K562 (cell line): ENCODE data around the gene OR2Y1. TPM values are rescaled to one million over a fixed set of nuclear protein-coding genes. Genes with fewer than 3 reads are reported as not detected.
A peak's percentile ranks its signal among the peaks of the same experiment; 100 is the strongest.
"Not testable (repeated sequence)": the region's sequence is repeated elsewhere in the genome, so short reads cannot be mapped to it uniquely, and the experiment has no call there.

ENCODE experiments used
- ATAC-seq: fragments of 200-7000 bp; cut with Tn5 transposase; 3 replicates; pipeline ENCODE4 v1.9.1; 2020; ENCODE audit warnings: moderate library complexity
- BruUV-seq: library from RNA; stranded (reverse); fragments of 400-500 nt; replicated peaks from 2 replicates; lab custom pipeline; 2021; lab: Mats Ljungman, UMichigan
- CTCF ChIA-PET: fragments of 300-600 bp; formaldehyde crosslinking; extraction: SDS; loops from one replicate; lab custom pipeline; 2021; ENCODE audit warnings: low intra/inter-chr PET ratio; lab: Yijun Ruan, JAX
- POLR2A ChIA-PET: fragments of 300-600, 350-650 bp; sonication (Branson Sonifier 250); formaldehyde crosslinking; extraction: SDS; loops from one replicate; lab custom pipeline; 2021; ENCODE audit warnings: antibody characterized with exemption, inconsistent platforms; lab: Yijun Ruan, JAX
- DNase-seq, 4 experiments: peaks; one replicate each; pipeline versions ENCODE4 v3.0.0 to v3.0.0-alpha.2; 2011 to 2018; ENCODE audit warnings: low spot score in 3 of 4, mixed read lengths in 3 of 4; ENCODE audit errors: extremely low read depth in 1 of 4
- FAIRE-seq: peaks from 2 replicates; lab custom pipeline; 2011; peaks lifted over from hg19 to GRCh38; lab: Jason Lieb, UNC
- H2AFZ ChIP-seq: 2 replicates; pipeline ENCODE4 v1.6.0; 2011; ENCODE audit warnings: low read depth, low read length, control low read depth, inconsistent platforms
- H3K27ac ChIP-seq: fragments of 200-600 bp; 3 replicates; pipeline ENCODE4 v1.8.0; 2011; ENCODE audit warnings: low read depth, mild to moderate bottlenecking, control low read depth, inconsistent platforms, low read length, moderate library complexity, mixed read lengths; ENCODE audit errors: extremely low read depth
- H3K27me3 ChIP-seq, 2 experiments: fragments of 300-600 bp in 1 of 2; 2 replicates in 1 of 2; 3 replicates in 1 of 2; pipeline versions ENCODE4 v1.6.0 to v1.8.0; 2011; ENCODE audit warnings: inconsistent platforms in 2 of 2, low read length in 2 of 2, mild to moderate bottlenecking in 1 of 2, mixed read lengths in 1 of 2, moderate library complexity in 1 of 2; ENCODE audit not compliant: control insufficient read depth in 2 of 2, insufficient read depth in 2 of 2
- H3K36me3 ChIP-seq: fragments of 300-600 bp; 3 replicates; pipeline ENCODE4 v1.8.0; 2011; ENCODE audit warnings: mild to moderate bottlenecking, low read length, inconsistent platforms; ENCODE audit not compliant: control insufficient read depth, insufficient read depth
- H3K4me1 ChIP-seq, 2 experiments: fragments of 200-600 bp in 1 of 2; replicated peaks in 1 of 2; 2 replicates in 1 of 2; 3 replicates in 1 of 2; pipeline versions ENCODE4 v1.5.1 to v1.8.0; 2011; ENCODE audit warnings: inconsistent platforms in 2 of 2, low read length in 2 of 2, mild to moderate bottlenecking in 1 of 2, mixed read lengths in 1 of 2, moderate library complexity in 1 of 2; ENCODE audit not compliant: control insufficient read depth in 2 of 2, insufficient read depth in 2 of 2
- H3K4me2 ChIP-seq: 2 replicates; pipeline ENCODE4 v1.6.1; 2011; ENCODE audit warnings: low read length, control low read depth, inconsistent platforms, mixed read lengths; ENCODE audit not compliant: insufficient read depth
- H3K4me3 ChIP-seq: fragments of 200-600 bp; sonication (generic), shearing (Covaris generic); 2 replicates; pipeline ENCODE4 v1.5.1; 2016; ENCODE audit warnings: control low read depth, inconsistent platforms
- H3K79me2 ChIP-seq: fragments of 200-600 bp; 3 replicates; pipeline ENCODE4 v1.8.0; 2011; ENCODE audit warnings: low read length, inconsistent platforms; ENCODE audit not compliant: control insufficient read depth, insufficient read depth
- H3K9ac ChIP-seq, 2 experiments: 2 replicates each; pipeline versions ENCODE4 v1.6.0 to v1.6.1; 2011; ENCODE audit warnings: low read depth in 2 of 2, low read length in 2 of 2, control low read depth in 1 of 2, inconsistent platforms in 1 of 2, mild to moderate bottlenecking in 1 of 2, mixed read lengths in 1 of 2; ENCODE audit not compliant: insufficient read depth in 1 of 2
- H3K9me1 ChIP-seq: one replicate; pipeline ENCODE4 v1.6.0; 2011; ENCODE audit warnings: inconsistent platforms, mild to moderate bottlenecking, low read length, moderate library complexity; ENCODE audit not compliant: control insufficient read depth, insufficient read depth
- H3K9me3 ChIP-seq: replicated peaks from 2 replicates; pipeline ENCODE4 v1.5.1; 2011; ENCODE audit warnings: low read depth, low read length, inconsistent platforms; ENCODE audit not compliant: control insufficient read depth, insufficient read depth
- H4K20me1 ChIP-seq: replicated peaks from 2 replicates; pipeline ENCODE4 v1.6.1; 2011; ENCODE audit warnings: low read length, inconsistent platforms, mixed read lengths; ENCODE audit not compliant: control insufficient read depth, insufficient read depth
- CBX5 ChIP-seq: IDR thresholded peaks from 2 replicates; pipeline ENCODE4 v1.6.1; 2014; ENCODE audit warnings: low read depth, borderline replicate concordance
- GATAD2B ChIP-seq: fragments of 450-650 bp; IDR thresholded peaks from 2 replicates; pipeline ENCODE4 v1.6.1; 2017; ENCODE audit warnings: mild to moderate bottlenecking, borderline replicate concordance
- WGBS: fragments of 100-300 bp; shearing (Covaris generic); methylation state at CpG from one replicate; pipeline ENCODE4 v1.1.6; 2016; ENCODE audit warnings: low coverage, mixed read lengths; ENCODE audit not compliant: insufficient coverage; ENCODE audit errors: missing lambda C conversion rate; 5-methylcytosine and 5-hydroxymethylcytosine counted together
- in situ Hi-C: fragments of 300-500 bp; cut with MboI; formaldehyde crosslinking; loops from 4 replicates; pipeline ENCODE4 v1.15.0; 2018; ENCODE audit warnings: inconsistent platforms, mixed read lengths
- intact Hi-C: fragments of 100-400 bp; cut with micrococcal nuclease; formaldehyde crosslinking; loops from 2 replicates; pipeline ENCODE4 v1.14.2; 2022
- polyA plus RNA-seq, 8 experiments: library from polyadenylated mRNA; depleted of rRNA in 4 of 8; stranded (reverse) in 5 of 8; unstranded in 3 of 8; fragments of >200 nt; fragmentation: Nextera tagmentation in 2 of 8; fragmentation: Illumina TruSeq in 1 of 8; extraction: Ambion mirVana in 2 of 8; extraction: Trizol in 1 of 8; gene quantifications; 2 replicates each; pipeline versions ENCODE4 v1.2.1 to v1.2.3, GENCODE V29; 2011 to 2014; ENCODE audit warnings: inconsistent platforms in 1 of 8, missing spikeins in 1 of 8
- total RNA-seq, 7 experiments: library from RNA; depleted of rRNA in 6 of 7; stranded (reverse); fragments of >200 nt in 6 of 7; fragmentation: Illumina TruSeq in 2 of 7; extraction: Trizol in 2 of 7; gene quantifications; 2 replicates each; pipeline versions ENCODE4 v1.2.1 to v1.2.3, GENCODE V29; 2011 to 2021; ENCODE audit warnings: low replicate concordance in 1 of 7

The OR2Y1 gene
- total and polyA plus RNA-seq, 9 of the 15 experiments (the other 6 are each of a cell fraction or from before 2014, with no cell fraction given): not detected

GRCh38 chr5:180700440-180700839 lies 39.4 kb downstream of the OR2Y1 start:
- BruUV-seq, H3K9me3 ChIP-seq, H3K9me1 ChIP-seq, intact Hi-C loops: not testable (repeated sequence)
- peak; percentile 60; the same call in 1 of the 2 replicates for TF ChIP-seq CBX5
- TF ChIP-seq, all 486 proteins: peak for 1; not testable (repeated sequence) for 485
- H3K27me3 ChIP-seq, H3K4me2 ChIP-seq, H3K79me2 ChIP-seq, H4K20me1 ChIP-seq, in situ Hi-C loops, H3K4me1 ChIP-seq, H3K36me3 ChIP-seq, H3K9ac ChIP-seq, FAIRE-seq, H3K27ac ChIP-seq, H3K4me3 ChIP-seq, ATAC-seq, H2AFZ ChIP-seq, DNase-seq, POLR2A ChIA-PET, CTCF ChIA-PET: not testable (repeated sequence)
- WGBS: 0% methylated on average over 4 of the region's 4 CpGs

GRCh38 chr5:180699042-180699441 lies 40.8 kb downstream of the OR2Y1 start:
- Histone ChIP-seq H3K36me3 (no peaks in the 10 kb centered on the region), H3K27ac (no peak overlapping the region), H3K4me3 (no peak overlapping the region), H3K9me3 (peaks cover 1% of the 10 kb centered on the region; the same call in 1 of the 2 replicates), H3K4me1 (peaks cover 0 to 2% of the 10 kb centered on the region in 2 experiments; a peak in 1 of 5 replicates), H2AFZ (no peak overlapping the region), H3K4me2 (no peak overlapping the region), H3K9me1 (no peaks in the 10 kb centered on the region), H4K20me1 (no peaks in the 10 kb centered on the region), H3K27me3 (peaks cover 0 to 2% of the 10 kb centered on the region in 2 experiments; a peak in 2 of 5 replicates), H3K79me2 (no peaks in the 10 kb centered on the region), H3K9ac (no peak overlapping the region)
- BruUV-seq: no TSS peak
- intact Hi-C loops (no loop called here), in situ Hi-C loops (no loop called here)
- ATAC-seq (no peak), FAIRE-seq (no peak), DNase-seq (no peak)
- TF ChIP-seq GATAD2B: no peak
- ChIA-PET CTCF (no interaction called here), POLR2A (no interaction called here)
- WGBS: 0% methylated on average over 1 of the region's 1 CpG
